Activated CD4-positive, alpha-beta T cell treated with anti-CD3 and anti-CD28 coated beads for 1 hour (primary cell): ENCODE measurements around the gene ALOX12B.
A peak's percentile ranks its signal among the peaks of the same experiment; 100 is the strongest.
"Not testable (repeated sequence)": the region's sequence is repeated elsewhere in the genome, so short reads cannot be mapped to it uniquely, and the experiment has no call there.

ENCODE experiments used
- DNase-seq: peaks from one replicate; pipeline ENCODE4 v3.0.0-alpha.2; 2020

The ALOX12B gene

DNA sequence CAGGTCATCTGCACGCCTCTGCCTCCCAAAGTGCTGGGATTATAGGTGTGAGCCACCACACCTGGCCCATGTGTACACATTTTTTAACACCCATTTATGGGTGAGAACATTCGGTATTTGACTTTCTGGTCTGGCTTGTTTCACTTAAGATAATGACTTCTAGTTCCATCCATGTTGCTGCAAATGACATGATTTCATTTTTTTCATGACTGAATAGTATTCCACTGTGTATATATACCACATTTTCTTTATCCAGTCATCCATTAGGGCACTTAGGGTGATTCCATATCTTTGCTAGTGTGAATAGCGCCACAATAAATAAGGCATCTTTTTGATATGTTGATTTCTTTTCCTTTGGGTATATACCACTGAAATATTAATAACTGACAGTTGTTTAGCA lies 5.6 kb downstream of the ALOX12B start:
- no peak for DNase-seq

DNA sequence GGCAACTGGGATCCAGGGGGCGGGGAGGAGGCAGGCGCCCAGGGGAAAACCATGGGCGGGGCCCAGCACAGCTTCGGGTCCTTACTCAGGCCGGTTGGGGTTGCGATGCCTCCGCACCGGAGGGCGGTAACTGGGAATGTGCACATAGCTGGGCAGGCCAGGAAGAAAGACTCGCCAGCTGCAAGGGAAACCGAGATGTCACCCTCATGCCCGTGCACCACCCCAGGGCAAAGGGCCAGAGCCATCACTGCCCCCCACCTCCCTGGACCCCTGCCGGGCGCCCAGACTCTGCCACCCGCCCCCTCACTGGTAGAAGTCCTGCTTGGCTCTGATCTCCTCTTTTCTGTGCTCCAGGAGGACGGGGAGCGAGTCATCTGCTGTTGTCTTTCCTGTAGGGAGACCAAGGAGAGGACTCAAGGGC lies 6.7 kb downstream of the ALOX12B start:
- no peak for DNase-seq

DNA sequence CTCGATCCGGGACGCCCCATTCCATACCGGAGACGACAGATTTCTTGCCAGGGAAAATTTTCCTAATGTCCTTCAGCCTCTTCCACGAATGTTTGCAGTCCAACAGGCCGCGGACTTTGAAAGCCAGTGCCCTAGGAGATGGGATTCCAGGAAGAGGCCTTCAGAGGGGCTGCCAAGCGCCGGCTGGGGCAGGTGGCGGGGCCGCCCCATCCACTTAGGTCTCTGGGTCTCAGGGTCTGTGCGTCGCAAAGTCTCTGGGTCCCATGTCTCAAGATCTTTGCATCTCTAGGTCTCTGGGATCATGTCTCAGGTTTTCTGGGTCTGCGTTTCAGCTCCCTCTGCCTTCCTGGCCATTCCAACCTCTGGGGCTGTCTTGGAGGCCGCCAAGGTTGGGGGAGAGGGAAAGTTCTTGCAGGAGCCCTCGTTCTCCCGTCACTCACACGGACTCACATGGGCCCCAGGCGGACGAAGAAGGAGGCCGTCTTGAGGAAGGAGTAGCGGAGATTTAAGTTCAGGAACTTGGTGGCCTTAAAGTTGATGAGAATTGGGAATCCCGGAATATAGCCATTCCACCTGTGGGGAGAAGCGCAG lies 7.2 kb downstream of the ALOX12B start:
- DNase-seq = no peak

DNA sequence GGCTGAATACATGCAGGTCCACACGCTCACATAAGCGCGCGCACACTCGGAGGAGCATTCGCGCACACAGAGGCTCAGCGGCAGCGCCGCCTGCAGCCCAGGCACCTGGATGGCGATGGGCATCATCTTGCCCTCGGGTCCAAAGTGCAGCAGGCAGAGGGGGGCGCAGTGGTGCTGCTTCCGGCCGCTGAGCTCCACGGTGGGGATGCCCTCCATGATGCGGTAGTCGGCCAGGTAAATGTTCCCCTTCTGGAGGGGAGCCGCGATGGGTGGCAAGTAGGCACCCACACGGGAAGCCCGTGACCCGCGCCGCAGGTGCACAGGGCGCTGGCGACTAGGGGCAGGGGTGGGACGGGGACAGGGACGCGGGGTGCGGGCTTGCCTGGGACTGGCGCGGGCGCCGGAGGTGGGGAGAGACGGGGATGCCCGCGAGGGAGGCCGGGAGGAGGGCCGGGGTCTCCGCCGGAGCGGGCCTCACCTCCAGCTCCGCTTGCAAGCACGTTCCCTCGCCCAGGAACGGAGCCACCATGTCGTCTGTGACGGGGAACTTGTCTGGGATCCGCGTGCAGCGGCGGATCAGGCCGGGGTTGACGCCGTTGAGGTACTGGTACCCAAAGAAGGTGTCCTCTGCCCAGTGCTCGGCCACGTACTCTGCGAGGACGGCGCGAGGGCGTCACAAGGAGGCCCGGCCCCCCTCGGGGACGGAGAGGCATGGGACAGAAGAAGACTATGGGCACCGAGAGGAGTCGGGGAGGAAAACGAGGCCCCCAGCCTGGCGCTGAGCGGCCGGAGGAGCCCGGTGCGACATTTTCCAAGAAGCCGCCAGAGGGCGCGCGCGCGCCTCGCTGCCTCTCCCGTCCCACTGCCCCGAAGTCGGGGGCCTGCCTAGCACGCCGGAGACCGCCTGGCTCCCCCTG lies 8.0 kb downstream of the ALOX12B start:
- DNase-seq = peak; percentile 68

DNA sequence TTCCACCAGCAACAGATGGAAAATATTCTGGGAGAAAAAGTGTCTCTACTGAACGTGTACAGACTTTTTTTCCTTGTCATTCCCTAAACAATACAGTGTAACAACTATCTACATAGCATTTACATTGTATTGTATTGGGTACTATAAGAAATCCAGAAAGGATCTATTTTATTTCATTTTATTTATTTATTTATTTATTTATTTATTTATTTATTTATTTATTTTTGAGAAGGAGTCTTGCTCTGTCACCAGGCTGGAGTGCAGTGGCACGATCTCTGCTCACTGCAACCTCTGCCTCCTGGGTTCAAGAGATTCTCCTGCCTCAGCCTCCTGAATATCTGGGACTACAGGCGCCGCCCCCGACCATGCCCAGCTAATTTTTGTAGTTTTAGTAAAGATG lies 9.6 kb downstream of the ALOX12B start:
- not testable (repeated sequence) for DNase-seq

DNA sequence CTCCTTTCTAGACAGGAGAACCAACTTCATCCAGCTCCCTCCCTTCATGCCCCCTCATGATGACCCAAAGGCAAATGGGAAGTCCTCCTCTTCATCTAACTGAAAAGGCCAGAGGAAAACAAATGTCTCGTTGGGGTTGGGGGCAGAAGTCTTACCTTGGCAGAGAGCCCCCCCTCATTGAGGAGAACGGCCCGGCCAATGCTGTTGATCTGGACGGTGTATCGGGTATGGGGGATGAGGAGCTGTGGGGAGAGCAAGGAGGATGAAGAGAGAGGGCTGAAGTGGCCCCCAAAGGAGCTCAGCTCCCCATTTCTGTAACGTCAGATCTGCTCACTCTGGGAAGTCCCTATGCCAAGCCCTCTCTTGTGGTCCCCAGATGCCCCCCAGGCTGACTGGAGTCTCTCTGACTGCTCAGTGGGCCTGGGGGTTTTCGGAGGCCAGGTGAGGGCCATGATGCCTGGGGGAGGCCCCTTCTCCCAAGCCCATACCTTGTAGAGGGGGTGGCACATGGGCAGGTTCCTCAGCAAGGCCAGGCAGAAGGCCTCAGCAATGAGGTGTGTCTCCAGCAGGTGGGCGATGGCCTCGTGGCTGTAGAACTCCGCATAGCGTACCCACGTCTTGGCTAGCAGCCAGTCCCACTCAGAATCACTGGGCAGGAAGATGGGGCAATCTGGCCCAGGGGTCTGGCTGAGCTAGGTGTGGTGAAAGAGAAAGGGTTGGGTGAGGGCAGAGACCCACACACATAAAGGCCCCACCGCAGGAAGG lies 10.8 kb downstream of the ALOX12B start:
- no peak for DNase-seq

DNA sequence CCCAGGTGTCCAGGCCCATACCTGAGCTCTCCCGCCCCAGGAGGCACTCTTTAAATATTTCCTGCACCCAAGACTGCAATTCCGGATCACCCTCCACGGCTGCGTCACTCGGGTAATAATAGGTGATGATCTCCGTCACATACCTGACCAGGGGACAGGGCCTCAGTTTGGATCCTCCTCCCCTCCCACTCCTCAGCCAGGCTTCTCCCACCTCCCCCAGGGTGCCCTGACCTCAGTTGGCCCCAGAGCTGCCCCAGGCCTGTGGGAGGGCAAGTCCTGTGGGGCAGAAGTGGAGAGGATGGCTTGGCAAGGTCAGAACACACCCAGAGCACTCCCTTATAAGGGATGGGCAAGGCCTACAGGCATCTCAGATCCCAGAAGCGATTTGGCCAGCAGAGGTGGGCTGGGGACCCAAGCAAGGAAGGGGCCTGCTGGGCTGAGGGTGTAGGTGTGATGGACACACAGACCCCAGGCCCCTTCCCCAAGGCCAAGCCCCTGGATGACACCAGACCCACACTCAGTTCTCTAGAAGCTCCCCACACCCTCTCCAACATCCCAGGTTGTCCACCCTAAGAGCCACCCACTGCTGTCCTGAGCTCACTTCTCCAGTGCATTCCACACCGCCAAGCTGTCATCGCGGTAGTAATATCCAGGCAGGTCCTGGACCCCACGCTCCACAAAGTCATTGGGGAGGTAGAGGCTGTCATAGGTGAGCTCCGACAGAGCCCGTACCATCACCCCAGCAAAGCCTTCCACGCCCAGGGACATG lies 11.8 kb downstream of the ALOX12B start:
- no peak for DNase-seq

DNA sequence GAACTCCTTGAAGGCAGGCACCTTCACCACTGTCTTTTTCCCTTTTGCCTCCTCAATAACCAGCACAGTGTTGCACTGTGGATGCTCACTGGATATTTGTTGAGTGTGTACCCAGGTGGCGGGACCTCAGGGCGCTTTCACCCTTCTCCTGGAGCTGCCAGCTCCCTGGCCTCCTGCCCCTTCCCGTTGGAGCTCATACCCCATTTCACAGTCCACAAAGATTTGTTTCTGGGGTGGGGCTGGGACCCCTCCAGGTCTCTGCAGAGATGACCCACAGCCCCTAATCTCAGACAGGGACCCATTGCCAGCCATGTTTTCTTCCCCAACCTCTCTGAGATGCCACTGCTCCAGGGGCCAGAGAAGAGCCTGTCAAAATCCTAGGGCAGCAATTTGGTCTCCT lies 12.4 kb downstream of the ALOX12B start:
- no peak for DNase-seq

DNA sequence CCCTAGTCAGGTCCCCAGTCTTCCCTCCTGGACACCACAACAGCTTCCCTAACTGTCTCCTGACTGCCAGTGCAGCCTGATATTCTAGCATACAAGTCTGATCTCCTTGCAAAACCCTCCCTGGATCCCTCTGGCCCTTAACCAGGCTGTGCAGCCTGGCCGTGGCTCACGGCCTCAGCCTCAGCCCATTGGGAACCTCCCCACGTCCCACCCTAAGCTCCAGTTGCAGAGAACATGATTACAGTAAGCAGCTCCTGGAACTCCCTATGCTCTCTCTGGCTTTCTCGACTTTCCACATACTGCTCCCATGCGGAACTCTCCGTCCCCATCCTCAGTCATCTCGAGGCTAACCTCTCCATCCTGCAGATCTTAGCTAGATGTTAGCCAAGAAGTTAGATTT lies 13.0 kb downstream of the ALOX12B start:
- no peak for DNase-seq

DNA sequence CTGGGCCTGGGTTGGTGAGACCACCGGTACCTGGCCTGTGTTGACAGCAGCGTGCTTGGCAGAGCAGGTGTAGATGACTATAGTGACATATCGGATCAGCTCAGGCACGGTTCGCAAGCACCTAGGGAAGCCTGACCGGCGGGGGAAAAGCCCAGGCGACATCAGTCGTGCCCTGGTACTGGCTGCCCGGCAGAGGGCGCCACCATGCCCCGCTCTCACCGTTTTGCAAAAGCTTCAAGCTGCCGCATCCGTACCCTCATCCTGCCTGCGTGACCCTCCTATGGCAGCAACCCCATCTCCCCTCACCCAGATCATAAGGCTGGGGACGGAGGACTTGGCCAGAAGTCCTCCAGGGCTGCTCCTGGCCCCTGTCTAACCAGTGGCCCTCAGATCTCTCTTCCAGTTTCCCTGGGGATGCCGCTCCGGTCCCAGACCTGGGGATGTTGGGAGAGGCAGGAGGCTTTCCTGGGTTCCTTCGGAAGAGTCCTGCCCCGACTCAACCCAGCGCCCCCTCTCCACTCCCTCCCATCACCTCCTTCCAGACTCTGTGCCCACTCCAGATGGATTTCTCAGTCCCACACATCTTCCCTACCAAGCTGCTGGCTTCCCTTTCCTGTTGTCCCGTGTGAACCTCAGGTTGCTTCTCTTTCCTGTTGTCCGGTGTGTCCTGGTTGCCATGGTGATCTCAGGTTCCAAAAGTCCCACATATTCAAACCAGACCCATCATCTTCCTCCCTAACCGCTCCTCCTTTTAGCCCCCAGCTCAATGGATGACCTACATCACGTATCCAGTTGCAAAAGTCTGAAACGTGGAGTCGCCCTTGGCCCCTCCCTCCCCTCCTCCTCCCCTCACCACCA lies 13.7 kb downstream of the ALOX12B start:
- peak; percentile 78 for DNase-seq

DNA sequence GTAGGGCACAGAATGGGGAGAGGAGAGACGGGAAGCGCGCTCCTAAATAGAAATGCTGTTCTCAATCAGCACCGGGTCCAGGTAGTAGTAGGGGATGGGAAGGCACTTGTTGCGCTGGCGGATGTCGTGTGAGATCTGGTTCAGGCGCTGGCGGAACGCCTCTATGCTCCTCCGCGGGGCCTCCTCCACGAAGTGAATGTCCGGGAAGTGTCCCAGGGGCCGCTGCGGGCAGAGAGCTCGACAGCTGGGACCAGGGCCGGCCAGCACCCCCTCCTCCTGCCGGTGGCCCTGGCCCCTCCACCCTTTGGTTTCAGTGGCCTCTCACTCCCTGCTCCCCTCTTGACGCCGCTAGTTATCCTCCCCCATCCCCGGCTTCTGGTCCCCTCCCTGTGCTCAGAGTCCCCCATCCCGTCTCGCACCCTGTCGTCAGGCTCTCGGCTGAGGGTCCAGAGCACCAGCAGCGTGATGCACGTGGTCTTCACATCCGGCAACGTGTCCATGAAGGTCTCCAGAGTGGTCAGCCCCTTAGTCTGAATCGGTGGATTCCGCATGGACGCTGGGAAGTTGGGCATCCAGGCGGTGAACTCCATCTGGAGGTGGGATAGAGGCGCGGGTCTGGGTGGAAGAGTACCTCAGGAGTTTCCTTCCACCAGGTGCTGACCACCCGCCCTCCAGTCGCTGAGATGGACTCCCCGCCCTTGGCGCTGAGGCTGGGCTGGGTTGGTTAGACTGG lies 14.6 kb downstream of the ALOX12B start:
- no peak for DNase-seq

DNA sequence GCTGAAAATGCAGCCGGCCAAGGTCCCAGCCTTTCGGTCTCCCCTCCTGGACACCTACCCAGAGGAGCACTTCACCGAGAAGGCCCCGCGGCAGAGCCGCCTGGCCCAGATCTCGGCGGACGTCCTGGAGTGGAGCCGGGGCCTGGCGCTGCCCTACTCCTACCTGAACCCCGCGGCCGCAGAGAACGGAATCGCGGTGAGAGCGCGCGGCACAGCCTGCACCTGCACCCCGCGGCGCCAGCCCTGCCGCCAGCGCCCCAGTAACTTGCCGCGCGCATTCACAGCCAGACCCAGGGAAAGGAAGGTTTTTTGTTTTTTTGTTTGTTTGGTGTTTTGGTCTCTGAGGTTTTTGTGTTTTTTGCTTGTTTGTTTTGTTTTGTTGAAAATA lies 15.2 kb downstream of the ALOX12B start:
- no peak for DNase-seq

DNA sequence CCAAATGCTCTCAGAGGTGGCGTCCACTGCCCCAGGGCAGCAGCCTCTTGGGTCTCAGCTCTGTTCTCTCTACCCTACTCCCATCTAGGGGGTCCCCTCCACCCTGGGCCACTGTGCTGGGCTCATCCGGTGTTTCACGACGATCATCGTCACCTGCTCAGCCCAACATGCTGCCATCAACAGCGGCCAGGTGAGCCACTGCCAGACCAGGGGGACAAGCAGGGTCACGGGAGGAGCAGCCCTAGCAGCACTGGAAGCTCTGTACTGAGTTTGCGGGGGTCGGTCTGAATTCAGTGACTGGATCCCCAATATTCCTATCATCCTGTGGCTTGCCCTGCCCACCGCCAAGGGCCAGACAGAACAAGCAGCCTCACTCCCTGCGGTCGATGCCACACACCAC lies 16.0 kb downstream of the ALOX12B start:
- no peak for DNase-seq

DNA sequence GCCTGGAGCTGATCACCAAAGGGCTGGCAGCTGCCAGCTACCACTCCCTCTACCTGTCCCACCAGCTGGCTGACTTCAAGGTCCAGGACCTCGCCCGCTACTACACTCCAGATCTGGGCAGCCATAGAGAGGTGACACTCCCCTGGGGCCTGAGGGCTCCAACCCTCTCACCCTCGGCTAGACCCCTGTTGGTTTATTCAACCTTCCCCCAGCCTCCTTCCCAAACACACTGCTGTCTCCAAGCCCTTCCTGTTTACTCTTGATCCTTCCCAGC lies 18.0 kb downstream of the ALOX12B start:
- DNase-seq = no peak

DNA sequence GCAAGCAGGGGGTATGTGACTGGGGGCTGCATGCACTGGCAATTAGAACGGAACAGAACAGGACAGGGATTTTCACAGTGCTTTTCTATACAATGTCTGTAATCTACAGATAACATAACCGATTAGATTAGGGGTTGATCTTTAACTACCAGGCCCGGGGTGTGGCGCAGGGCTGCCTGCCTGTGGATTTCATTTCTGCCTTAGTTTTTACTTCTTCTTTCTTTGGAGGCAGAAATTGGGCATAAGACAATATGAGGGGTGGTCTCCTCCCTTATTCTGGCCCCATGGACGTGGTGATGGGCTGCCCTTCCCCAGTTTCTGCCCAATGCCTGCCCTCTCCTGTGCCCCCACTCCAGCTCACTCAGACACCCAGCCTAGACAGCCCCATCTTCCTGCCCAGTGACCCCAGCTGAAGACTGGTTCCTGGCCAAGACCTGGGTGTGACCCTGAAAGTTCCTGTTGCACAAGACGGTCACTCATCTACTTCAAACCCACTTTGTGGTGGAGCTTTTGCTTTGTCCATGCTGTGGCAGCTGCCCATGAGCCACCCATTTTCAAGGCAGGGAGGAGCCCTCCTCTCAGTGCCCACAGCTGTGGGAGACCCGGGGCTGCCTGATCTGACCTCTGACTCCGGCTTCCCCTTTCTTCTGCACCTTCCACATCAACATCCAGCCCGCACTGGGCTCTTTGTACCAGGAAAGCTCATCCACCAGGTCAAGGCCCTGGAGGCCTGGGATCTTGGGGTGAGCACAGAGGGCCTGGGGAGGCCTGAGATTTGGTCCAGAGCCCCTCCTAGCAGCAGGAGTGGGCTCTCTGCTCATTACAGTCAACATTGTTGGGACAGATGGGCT lies 18.6 kb downstream of the ALOX12B start:
- no peak for DNase-seq

DNA sequence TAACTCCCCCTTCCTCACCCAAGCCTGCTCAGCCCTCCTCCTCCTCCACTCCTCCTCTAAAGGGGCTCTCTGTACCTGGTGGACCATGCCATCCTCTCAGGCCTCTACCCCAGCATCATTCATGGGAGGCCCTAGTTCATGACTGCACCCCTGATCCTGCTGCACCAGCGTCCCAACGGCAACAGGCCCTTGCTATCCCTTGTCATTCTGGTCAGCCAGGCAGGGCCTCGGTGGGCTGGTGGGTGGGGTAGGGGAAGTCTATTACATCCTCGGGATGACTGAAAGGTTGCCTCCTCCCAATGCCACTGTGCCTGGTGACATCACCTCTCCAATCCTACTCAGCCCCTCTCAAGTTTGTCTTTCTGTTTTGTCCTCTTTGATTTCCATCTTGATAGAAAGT lies 19.7 kb downstream of the ALOX12B start:
- DNase-seq = no peak

DNA sequence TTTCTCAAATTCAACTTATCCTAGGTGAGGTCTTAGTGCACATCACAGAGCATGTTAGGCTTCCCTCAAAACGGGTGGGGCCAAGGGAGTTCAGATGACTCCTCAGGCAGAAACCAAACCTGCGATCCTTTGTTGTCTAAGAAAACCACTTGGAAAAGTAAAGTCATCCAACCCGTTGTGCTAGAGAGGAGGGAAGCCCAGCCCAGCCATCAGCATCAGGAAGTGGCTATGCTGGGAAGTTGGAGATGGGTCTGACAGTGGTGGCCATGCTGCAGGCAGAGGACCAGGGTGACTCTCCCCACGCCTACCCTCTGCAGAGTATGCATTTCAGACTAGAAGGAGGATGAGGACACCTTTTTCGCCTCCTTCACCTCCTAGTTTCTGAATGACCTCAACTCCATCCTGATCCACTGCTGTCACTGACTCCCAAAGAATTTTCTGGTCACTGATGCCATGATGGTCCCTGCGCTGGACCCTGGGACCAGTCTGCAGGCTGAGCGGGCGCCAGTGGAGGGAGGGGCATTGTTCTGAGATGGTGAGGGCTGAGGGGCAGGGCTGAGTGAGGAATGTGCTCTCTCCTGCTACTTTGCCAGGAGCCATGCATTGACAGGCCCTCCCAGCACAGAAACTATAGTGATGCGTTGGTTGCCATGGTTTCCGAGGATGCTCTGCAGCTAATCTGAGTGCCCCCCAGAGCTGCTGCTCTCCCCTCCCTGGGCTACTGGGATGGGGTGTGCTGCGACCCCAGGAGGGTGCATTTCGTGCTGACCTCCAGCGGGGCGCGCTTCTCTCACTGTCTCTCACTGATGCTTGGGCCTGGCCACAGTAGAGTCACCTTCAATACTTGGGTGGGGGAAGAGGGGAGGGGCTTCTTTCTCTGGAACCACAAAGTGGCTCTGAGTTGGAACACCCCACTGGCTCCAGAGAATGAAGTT lies 20.4 kb downstream of the ALOX12B start:
- no peak for DNase-seq

DNA sequence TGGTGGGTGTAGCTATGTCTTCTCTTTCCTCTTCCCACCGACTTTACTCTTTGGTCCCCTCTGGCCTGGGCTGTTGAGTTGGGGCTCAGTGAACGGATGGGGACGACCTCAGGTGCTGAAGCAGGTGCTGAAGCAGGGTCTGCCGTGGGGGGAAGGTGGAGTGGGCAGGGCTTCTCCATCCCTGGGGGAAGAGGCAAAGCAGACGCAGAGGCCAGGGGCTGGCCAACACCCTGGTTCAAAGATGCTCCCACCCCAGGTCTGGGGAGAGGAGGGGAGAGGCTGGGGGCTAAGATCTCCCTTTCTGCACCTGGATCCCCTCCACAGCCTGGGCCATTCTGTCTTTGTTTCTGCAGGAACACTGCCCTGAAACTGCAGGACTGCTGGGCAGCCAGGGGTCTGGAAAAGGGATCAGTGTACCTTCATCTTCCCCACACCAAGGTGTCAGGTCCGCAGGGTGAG lies 22.9 kb downstream of the ALOX12B start:
- no peak for DNase-seq
